ENCODE results near the gene CALHM3. TPM values are rescaled to one million over a fixed set of nuclear protein-coding genes. Genes with fewer than 3 reads are reported as not detected.
A peak's percentile ranks its signal among the peaks of the same experiment; 100 is the strongest.

The CALHM3 gene
- total RNA-seq, 1 donor: not detected

DNA sequence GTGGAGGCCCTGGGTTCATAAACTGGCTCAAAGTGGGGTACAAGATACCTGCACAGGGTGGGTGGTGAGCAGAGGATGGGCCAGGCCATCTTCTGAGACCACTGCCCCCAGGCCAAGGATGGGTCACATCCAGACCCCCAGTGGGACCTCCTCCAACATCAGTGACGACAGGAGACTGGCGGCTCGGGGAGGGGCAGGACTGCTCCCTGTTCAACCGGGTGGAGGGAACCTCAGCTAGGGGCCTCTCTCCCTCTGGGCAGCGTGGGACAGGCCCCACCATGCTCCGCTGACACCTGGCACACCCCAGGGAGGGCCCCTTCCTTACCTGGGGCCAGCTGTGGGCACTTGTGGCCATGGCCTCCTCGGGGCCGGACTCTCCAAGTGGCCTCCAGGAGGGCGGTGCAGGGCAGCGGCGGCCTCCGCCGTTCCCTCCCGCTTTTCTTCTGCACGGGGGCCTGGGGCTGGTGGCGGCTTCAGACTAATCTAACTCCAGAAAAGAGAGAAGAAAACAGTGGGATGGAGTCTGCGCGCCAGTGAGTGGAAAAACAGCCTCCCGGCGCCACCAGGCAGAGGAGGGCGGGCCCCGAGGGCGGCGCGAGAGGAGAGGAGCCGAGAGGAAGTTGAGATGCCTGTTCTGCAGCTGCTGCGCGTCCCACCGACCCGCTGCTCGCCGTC lies 27.1 kb downstream of the CALHM3 start, which contains the start of gene CALHM2:
Gene CALHM2 (minus strand): TSS at position 540 of the 675 bp plus-strand sequence. CDS start 2,429 bp downstream, outside the sequence.
- peaks cover 38% of the 10 kb centered on the region for H3K4me1 ChIP-seq (ENCODE audit: insufficient read depth, low read length)
- H4K20me1 ChIP-seq (ENCODE audit: insufficient read depth, low read length): peaks cover 11% of the 10 kb centered on the region
- peak within 1 kb of the TSS; percentile 82 for H3K27ac ChIP-seq (ENCODE audit: low read depth, low read length)
- peaks cover 24% of the 10 kb centered on the region for H3K36me3 ChIP-seq (ENCODE audit: insufficient read depth, low read length)
- H3K4me2 ChIP-seq (ENCODE audit: insufficient read depth, low read length): peak within 1 kb of the TSS; percentile 95
- peak within 1 kb of the TSS; percentile 89 for H3K4me3 ChIP-seq (ENCODE audit: insufficient read depth, low read length)
- no peaks in the 10 kb centered on the region for H3K27me3 ChIP-seq (ENCODE audit: insufficient read depth, low read length)
- peaks cover 37% of the 10 kb centered on the region for H3K79me2 ChIP-seq (ENCODE audit: insufficient read depth, low read length)
- peak within 1 kb of the TSS; percentile 82 for H2AFZ ChIP-seq (ENCODE audit: low read length)
- peak; percentile 99 for DNase-seq (ENCODE audit: insufficient read length, low spot score, missing footprints)
- TF ChIP-seq, protein P1, sequence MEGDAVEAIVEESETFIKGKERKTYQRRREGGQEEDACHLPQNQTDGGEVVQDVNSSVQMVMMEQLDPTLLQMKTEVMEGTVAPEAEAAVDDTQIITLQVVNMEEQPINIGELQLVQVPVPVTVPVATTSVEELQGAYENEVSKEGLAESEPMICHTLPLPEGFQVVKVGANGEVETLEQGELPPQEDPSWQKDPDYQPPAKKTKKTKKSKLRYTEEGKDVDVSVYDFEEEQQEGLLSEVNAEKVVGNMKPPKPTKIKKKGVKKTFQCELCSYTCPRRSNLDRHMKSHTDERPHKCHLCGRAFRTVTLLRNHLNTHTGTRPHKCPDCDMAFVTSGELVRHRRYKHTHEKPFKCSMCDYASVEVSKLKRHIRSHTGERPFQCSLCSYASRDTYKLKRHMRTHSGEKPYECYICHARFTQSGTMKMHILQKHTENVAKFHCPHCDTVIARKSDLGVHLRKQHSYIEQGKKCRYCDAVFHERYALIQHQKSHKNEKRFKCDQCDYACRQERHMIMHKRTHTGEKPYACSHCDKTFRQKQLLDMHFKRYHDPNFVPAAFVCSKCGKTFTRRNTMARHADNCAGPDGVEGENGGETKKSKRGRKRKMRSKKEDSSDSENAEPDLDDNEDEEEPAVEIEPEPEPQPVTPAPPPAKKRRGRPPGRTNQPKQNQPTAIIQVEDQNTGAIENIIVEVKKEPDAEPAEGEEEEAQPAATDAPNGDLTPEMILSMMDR (IDR thresholded peaks at IDR 0.05; ENCODE audit: extremely low read depth, low read depth, low read length): no peak
- H3K9me3 ChIP-seq (ENCODE audit: low read depth, low read length): no peaks in the 10 kb centered on the region

DNA sequence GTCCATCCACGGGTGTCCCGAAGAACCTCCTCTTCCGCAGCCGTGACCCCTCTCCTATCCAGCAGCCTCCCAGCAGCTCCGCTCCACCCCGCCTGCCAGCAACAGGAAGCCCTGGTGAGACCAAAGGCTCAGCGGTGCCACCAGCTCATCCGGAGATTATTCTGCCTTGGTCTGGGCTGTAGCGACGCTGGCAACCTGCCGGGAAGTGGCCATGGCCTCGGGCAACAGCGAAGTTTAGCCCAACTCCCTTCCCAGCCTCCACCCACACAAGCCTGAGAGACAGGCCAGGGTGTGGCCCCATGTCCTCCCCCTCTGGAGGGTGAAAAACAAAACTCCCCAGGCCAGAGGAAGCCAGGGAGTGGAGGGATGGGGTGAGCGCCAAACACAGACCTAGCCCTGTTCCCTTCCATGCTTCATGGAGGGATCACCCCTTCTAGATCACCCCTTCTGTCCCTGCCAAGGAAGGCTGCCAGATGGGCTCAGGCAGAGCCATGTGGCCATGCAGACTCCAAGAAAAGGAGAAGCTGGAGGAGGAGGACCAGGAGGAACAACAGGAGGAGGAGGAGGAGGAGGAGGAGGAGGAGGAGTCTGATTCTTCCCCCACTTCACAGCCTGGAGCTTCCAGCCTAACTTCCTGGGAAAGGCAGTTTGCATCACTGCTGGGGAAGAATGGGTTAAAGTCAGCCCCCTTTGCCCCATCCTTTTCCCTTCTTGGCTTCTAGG lies 27.8 kb downstream of the CALHM3 start:
- Histone ChIP-seq H3K4me1 (ENCODE audit: insufficient read depth, low read length) (peaks cover 45% of the 10 kb centered on the region), H3K4me2 (ENCODE audit: insufficient read depth, low read length) (peak overlapping the region; percentile 95), H3K27me3 (ENCODE audit: insufficient read depth, low read length) (no peaks in the 10 kb centered on the region), H3K4me3 (ENCODE audit: insufficient read depth, low read length) (peak overlapping the region; percentile 89), H4K20me1 (ENCODE audit: insufficient read depth, low read length) (peaks cover 17% of the 10 kb centered on the region), H2AFZ (ENCODE audit: low read length) (peak overlapping the region; percentile 82), H3K36me3 (ENCODE audit: insufficient read depth, low read length) (peaks cover 28% of the 10 kb centered on the region), H3K27ac (ENCODE audit: low read depth, low read length) (peak overlapping the region; percentile 82), H3K79me2 (ENCODE audit: insufficient read depth, low read length) (peaks cover 40% of the 10 kb centered on the region), H3K9me3 (ENCODE audit: low read depth, low read length) (no peaks in the 10 kb centered on the region)
- TF ChIP-seq, protein P1 (IDR thresholded peaks at IDR 0.05; ENCODE audit: extremely low read depth, low read depth, low read length): no peak
- peak; percentile 95 for DNase-seq (ENCODE audit: insufficient read length, low spot score, missing footprints)

DNA sequence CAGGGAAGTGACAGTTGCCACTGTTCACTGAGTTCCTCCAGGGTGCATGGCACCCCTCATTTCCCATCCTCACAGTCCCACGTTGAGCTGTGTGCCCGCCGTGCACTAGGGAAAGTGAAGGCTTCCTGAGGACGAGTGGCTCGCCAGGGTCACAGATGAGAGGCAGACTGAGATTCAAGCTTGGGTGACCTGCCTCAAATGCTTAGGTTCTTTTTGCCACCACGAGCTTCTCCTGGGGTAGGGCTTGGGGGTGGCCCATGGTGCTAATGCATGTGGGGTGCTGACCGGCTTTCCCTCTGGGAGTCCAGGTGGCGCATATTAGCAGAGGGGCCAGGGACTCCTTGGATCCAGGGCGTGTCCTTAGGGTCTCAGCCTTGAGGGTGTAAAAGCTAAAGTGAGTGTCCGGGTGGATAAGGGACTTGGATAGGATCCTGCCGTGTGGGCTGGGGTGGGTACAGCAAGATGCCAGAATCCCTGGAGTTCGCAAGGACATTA lies 28.8 kb downstream of the CALHM3 start:
- Histone ChIP-seq H3K4me3 (ENCODE audit: insufficient read depth, low read length) (peak overlapping the region; percentile 89), H3K4me1 (ENCODE audit: insufficient read depth, low read length) (peaks cover 55% of the 10 kb centered on the region), H3K9me3 (ENCODE audit: low read depth, low read length) (no peaks in the 10 kb centered on the region), H3K4me2 (ENCODE audit: insufficient read depth, low read length) (peak overlapping the region; percentile 95), H2AFZ (ENCODE audit: low read length) (no peak overlapping the region), H4K20me1 (ENCODE audit: insufficient read depth, low read length) (peaks cover 26% of the 10 kb centered on the region), H3K27ac (ENCODE audit: low read depth, low read length) (peak overlapping the region; percentile 82), H3K36me3 (ENCODE audit: insufficient read depth, low read length) (peaks cover 35% of the 10 kb centered on the region), H3K79me2 (ENCODE audit: insufficient read depth, low read length) (peaks cover 46% of the 10 kb centered on the region), H3K27me3 (ENCODE audit: insufficient read depth, low read length) (no peaks in the 10 kb centered on the region)
- peak; percentile 78 for DNase-seq (ENCODE audit: insufficient read length, low spot score, missing footprints)
- TF ChIP-seq, protein P1 (IDR thresholded peaks at IDR 0.05; ENCODE audit: extremely low read depth, low read depth, low read length): no peak
